PFSK-1 (cell line): ENCODE results near the gene NPAT.

Source experiments
- TAF1 ChIP-seq: IDR thresholded peaks from 2 replicates; pipeline ENCODE4 v1.6.1; 2012; ENCODE audit warnings: low read length, control low read depth, borderline replicate concordance; ENCODE audit not compliant: insufficient read depth
- TF ChIP-seq, protein P1 (sequence below), 2 experiments: IDR thresholded peaks; 2 replicates each; pipeline versions ENCODE4 v1.6.1 to v1.8.0; 2011 to 2012; ENCODE audit warnings: low read depth in 2 of 2, low read length in 2 of 2, control low read depth in 1 of 2, inconsistent platforms in 1 of 2, mild to moderate bottlenecking in 1 of 2, moderate library complexity in 1 of 2; ENCODE audit not compliant: insufficient read depth in 1 of 2

DNA sequence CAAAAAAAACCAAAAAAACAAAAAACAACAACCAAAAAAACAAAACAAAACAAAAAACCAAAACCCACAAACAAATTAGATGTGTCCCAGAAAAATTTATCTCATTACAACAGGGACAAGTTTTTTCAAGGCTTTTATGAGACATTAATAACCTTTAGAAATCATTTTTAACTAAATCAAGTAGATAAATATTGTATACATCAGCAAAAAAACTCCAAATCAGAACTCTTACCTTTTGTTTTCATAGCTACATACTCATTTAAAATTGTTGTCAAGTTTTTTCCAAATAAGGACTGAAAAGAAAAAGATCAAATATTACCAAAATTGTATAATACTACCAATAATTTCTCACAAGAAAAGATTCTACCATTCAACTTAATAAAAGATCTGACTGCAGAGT, 28.7 kb downstream of the NPAT start:
- no peak for TF ChIP-seq TAF1
- TF ChIP-seq, protein P1, sequence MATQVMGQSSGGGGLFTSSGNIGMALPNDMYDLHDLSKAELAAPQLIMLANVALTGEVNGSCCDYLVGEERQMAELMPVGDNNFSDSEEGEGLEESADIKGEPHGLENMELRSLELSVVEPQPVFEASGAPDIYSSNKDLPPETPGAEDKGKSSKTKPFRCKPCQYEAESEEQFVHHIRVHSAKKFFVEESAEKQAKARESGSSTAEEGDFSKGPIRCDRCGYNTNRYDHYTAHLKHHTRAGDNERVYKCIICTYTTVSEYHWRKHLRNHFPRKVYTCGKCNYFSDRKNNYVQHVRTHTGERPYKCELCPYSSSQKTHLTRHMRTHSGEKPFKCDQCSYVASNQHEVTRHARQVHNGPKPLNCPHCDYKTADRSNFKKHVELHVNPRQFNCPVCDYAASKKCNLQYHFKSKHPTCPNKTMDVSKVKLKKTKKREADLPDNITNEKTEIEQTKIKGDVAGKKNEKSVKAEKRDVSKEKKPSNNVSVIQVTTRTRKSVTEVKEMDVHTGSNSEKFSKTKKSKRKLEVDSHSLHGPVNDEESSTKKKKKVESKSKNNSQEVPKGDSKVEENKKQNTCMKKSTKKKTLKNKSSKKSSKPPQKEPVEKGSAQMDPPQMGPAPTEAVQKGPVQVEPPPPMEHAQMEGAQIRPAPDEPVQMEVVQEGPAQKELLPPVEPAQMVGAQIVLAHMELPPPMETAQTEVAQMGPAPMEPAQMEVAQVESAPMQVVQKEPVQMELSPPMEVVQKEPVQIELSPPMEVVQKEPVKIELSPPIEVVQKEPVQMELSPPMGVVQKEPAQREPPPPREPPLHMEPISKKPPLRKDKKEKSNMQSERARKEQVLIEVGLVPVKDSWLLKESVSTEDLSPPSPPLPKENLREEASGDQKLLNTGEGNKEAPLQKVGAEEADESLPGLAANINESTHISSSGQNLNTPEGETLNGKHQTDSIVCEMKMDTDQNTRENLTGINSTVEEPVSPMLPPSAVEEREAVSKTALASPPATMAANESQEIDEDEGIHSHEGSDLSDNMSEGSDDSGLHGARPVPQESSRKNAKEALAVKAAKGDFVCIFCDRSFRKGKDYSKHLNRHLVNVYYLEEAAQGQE (IDR thresholded peaks at IDR 0.05; ENCODE audit: insufficient read depth in 1 of 2, low read depth in 2 of 2, low read length in 2 of 2): no peak
